ENCODE results near the gene PRDM16. TPM values are rescaled to one million over a fixed set of nuclear protein-coding genes. Genes with fewer than 3 reads are reported as not detected.

Gene PRDM16
- total RNA-seq, 1 experiment from 2014 or later: 6.1 TPM

DNA sequence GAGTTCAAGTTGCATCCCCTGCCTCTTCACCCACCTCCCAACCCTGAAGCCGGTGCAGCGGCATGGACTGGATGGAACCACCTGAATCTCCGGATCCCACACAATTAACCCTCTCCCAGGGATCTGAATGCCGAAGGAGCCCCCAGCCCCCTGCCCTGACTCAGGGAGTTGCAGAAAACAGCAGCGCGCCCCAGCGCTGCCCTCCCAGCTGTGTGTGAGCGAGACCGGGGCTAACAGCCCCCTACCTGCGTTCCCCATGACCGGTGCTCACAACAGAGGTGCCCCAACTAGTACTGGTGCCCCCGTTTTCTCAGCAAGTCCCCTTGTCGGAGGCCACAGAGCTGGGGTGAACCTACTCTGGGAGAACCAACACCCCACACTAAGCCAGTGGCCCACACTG lies 136.8 kb downstream of the PRDM16 start:
- H3K4me2 ChIP-seq (ENCODE audit: low read length): no peak overlapping the region
- ChIA-PET POLR2A (no interaction called here), RAD21 (ENCODE audit: low non-redundant PET in 1 of 2, low total read pairs in 2 of 2, uncharacterized antibody in 2 of 2, unreplicated experiment in 2 of 2) (no interaction called here), CTCF (no interaction called here)
- no peaks in the 10 kb centered on the region for H3K9me2 ChIP-seq (ENCODE audit: insufficient read depth)
- ATAC-seq (no peak), DNase-seq (ENCODE audit: low read depth, low spot score) (no peak)
- H3K27me3 ChIP-seq (ENCODE audit: insufficient read depth, low read length): no peaks in the 10 kb centered on the region
- H4K20me1 ChIP-seq (ENCODE audit: insufficient read depth): no peaks in the 10 kb centered on the region
- H3K4me1 ChIP-seq (ENCODE audit: control insufficient read depth in 1 of 2, insufficient read depth in 2 of 2, low read length in 2 of 2): no peaks in the 10 kb centered on the region
- intact Hi-C loops (cut with micrococcal nuclease): no loop called here
- no peak overlapping the region for H3K4me3 ChIP-seq (replicated peaks in 1 of 2; ENCODE audit: low read depth in 1 of 2, low read length in 2 of 2)
- H3K9me3 ChIP-seq (ENCODE audit: control insufficient read depth in 1 of 2, insufficient read depth in 1 of 2, low read depth in 1 of 2, low read length in 2 of 2): no peaks in the 10 kb centered on the region
- H3K79me2 ChIP-seq (ENCODE audit: insufficient read depth, low read length): no peaks in the 10 kb centered on the region
- no peak for TF ChIP-seq EZH2phosphoT487 (IDR thresholded peaks at IDR 0.05; ENCODE audit: borderline replicate concordance)
- TF ChIP-seq, protein P1, sequence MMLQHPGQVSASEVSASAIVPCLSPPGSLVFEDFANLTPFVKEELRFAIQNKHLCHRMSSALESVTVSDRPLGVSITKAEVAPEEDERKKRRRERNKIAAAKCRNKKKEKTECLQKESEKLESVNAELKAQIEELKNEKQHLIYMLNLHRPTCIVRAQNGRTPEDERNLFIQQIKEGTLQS (IDR thresholded peaks at IDR 0.05): no peak
- no peak for TF ChIP-seq TCF7L2 (IDR thresholded peaks at IDR 0.05; ENCODE audit: borderline replicate concordance, extremely low read depth, insufficient read depth, insufficient read length)
- no TSS peak for BruUV-seq (replicated peaks)
- H3K27ac ChIP-seq (ENCODE audit: low read depth, low read length): no peak overlapping the region
- no peaks in the 10 kb centered on the region for H3K36me3 ChIP-seq (ENCODE audit: control insufficient read depth in 1 of 2, insufficient read depth in 2 of 2, low read length in 2 of 2)
- H3K9ac ChIP-seq (ENCODE audit: low read length): no peak overlapping the region
- no peak overlapping the region for H2AFZ ChIP-seq (ENCODE audit: low read depth, low read length, poor library complexity, severe bottlenecking)

- CTCF ChIA-PET: no interaction called here
- H3K79me2 ChIP-seq (ENCODE audit: insufficient read depth, low read length): no peaks in the 10 kb centered on the region
- intact Hi-C loops (cut with micrococcal nuclease): no loop called here
- no peak overlapping the region for H3K27ac ChIP-seq (ENCODE audit: low read depth, low read length)
- no peaks in the 10 kb centered on the region for H3K4me1 ChIP-seq (ENCODE audit: control insufficient read depth in 1 of 2, insufficient read depth in 2 of 2, low read length in 2 of 2)
- DNase-seq (ENCODE audit: low read depth, low spot score) (no peak), ATAC-seq (no peak)
- H4K20me1 ChIP-seq (ENCODE audit: insufficient read depth): no peaks in the 10 kb centered on the region
- no peak overlapping the region for H3K9ac ChIP-seq (ENCODE audit: low read length)
- POLR2A ChIA-PET: no interaction called here
- no TSS peak for BruUV-seq (replicated peaks)
- H3K36me3 ChIP-seq (ENCODE audit: control insufficient read depth in 1 of 2, insufficient read depth in 2 of 2, low read length in 2 of 2): no peaks in the 10 kb centered on the region
- RAD21 ChIA-PET (ENCODE audit: low non-redundant PET in 1 of 2, low total read pairs in 2 of 2, uncharacterized antibody in 2 of 2, unreplicated experiment in 2 of 2): no interaction called here
- TF ChIP-seq JUND (IDR thresholded peaks at IDR 0.05): no peak
- no peak for TF ChIP-seq SIN3A (IDR thresholded peaks at IDR 0.05; ENCODE audit: low read depth)
- TF ChIP-seq YY1 (IDR thresholded peaks at IDR 0.05; ENCODE audit: extremely low read depth, insufficient replicate concordance, low read depth, low read length): no peak
- TF ChIP-seq SP1 (IDR thresholded peaks at IDR 0.05; ENCODE audit: low read depth): no peak
- no peak for TF ChIP-seq POLR2A (IDR thresholded peaks at IDR 0.05; ENCODE audit: borderline replicate concordance, extremely low read depth, insufficient read depth, insufficient read length)
- H3K4me3 ChIP-seq (replicated peaks in 1 of 2; ENCODE audit: low read depth in 1 of 2, low read length in 2 of 2): no peak overlapping the region
- H3K4me2 ChIP-seq (ENCODE audit: low read length): no peak overlapping the region
- no peaks in the 10 kb centered on the region for H3K9me2 ChIP-seq (ENCODE audit: insufficient read depth)
- H3K9me3 ChIP-seq (ENCODE audit: control insufficient read depth in 1 of 2, insufficient read depth in 1 of 2, low read depth in 1 of 2, low read length in 2 of 2): no peaks in the 10 kb centered on the region
- H3K27me3 ChIP-seq (ENCODE audit: insufficient read depth, low read length): no peaks in the 10 kb centered on the region
- no peak overlapping the region for H2AFZ ChIP-seq (ENCODE audit: low read depth, low read length, poor library complexity, severe bottlenecking)
Measured at GRCh38 chr1:3206696-3207095, 137.7 kb downstream of the PRDM16 start.
